ENCODE measurements around the gene PMAIP1. TPM values are rescaled to one million over a fixed set of nuclear protein-coding genes. Genes with fewer than 3 reads are reported as not detected.

The PMAIP1 gene
- total RNA-seq, 1 donor from 2014 or later = 69.9 TPM

- peaks cover 23% of the 10 kb centered on the region for H3K4me1 Mint-ChIP-seq
- intact Hi-C loops (cut with micrococcal nuclease) = no loop called here
- no peaks in the 10 kb centered on the region for H3K27me3 Mint-ChIP-seq
- H3K4me3 Mint-ChIP-seq = no peak overlapping the region
- no peak overlapping the region for H3K27ac Mint-ChIP-seq
- H3K9me3 Mint-ChIP-seq = no peaks in the 10 kb centered on the region
- POLR2A ChIA-PET = interaction anchor here (1.0 to 2.8 kb wide), 2 partner anchors 22 to 39 kb away, joined by 4 to 20 read pairs; partner anchors contain the start of gene PMAIP1
- DNase-seq = no peak
- CTCF ChIA-PET = no interaction called here
- no peak for TF ChIP-seq CTCF (IDR thresholded peaks at IDR 0.05)
- ATAC-seq (ENCODE audit: low read depth) = no peak
- H3K36me3 Mint-ChIP-seq (ENCODE audit: low read depth) = no peaks in the 10 kb centered on the region
Measured at GRCh38 chr18:59861009-59861408, 38.8 kb upstream of the PMAIP1 start.

- Mint-ChIP-seq H3K4me3 (no peak overlapping the region), H3K4me1 (peaks cover 23% of the 10 kb centered on the region), H3K36me3 (ENCODE audit: low read depth) (no peaks in the 10 kb centered on the region), H3K9me3 (no peaks in the 10 kb centered on the region), H3K27ac (no peak overlapping the region), H3K27me3 (no peaks in the 10 kb centered on the region)
- no peak for TF ChIP-seq CTCF (IDR thresholded peaks at IDR 0.05)
- no peak for DNase-seq
- ChIA-PET POLR2A (interaction anchor here (0.6 to 2.8 kb wide), 3 partner anchors 9 to 38 kb away, joined by 3 to 20 read pairs (median 7); partner anchors contain the start of gene PMAIP1), CTCF (no interaction called here)
- ATAC-seq (ENCODE audit: low read depth) = peak; percentile 82
- intact Hi-C loops (cut with micrococcal nuclease) = loop anchor here (2.0 kb wide), 1 partner anchor 15 kb away; no protein-coding TSS in a partner anchor
Measured at GRCh38 chr18:59861963-59862819, 37.6 kb upstream of the PMAIP1 start.

GRCh38 chr18:59865241-59865986 is 34.4 kb upstream of the PMAIP1 start:
- CTCF ChIA-PET = no interaction called here
- H3K27ac Mint-ChIP-seq = no peak overlapping the region

GRCh38 chr18:59866551-59867269 is 33.1 kb upstream of the PMAIP1 start:
- no peak overlapping the region for H3K27ac Mint-ChIP-seq
- intact Hi-C loops (cut with micrococcal nuclease) = no loop called here
- no peaks in the 10 kb centered on the region for H3K36me3 Mint-ChIP-seq (ENCODE audit: low read depth)
- ChIA-PET POLR2A (no interaction called here), CTCF (no interaction called here)
- H3K4me1 Mint-ChIP-seq = peaks cover 13% of the 10 kb centered on the region
- no peak for TF ChIP-seq CTCF (IDR thresholded peaks at IDR 0.05)
- no peak overlapping the region for H3K4me3 Mint-ChIP-seq
- no peak for ATAC-seq (ENCODE audit: low read depth)
- H3K27me3 Mint-ChIP-seq = no peaks in the 10 kb centered on the region
- no peaks in the 10 kb centered on the region for H3K9me3 Mint-ChIP-seq
- DNase-seq = no peak

More at GRCh38 chr18:59865241-59865986, 34.4 kb upstream of the PMAIP1 start:
- no peaks in the 10 kb centered on the region for H3K9me3 Mint-ChIP-seq
- ATAC-seq (ENCODE audit: low read depth) (no peak), DNase-seq (no peak)
- intact Hi-C loops (cut with micrococcal nuclease) = no loop called here
- no peaks in the 10 kb centered on the region for H3K27me3 Mint-ChIP-seq
- H3K4me1 Mint-ChIP-seq = peaks cover 17% of the 10 kb centered on the region
- no peak for TF ChIP-seq CTCF (IDR thresholded peaks at IDR 0.05)
- H3K4me3 Mint-ChIP-seq = no peak overlapping the region
- POLR2A ChIA-PET = interaction anchor here (0.9 kb wide), 1 partner anchor 11 kb away, joined by 3 read pairs; no protein-coding TSS in a partner anchor
- H3K36me3 Mint-ChIP-seq (ENCODE audit: low read depth) = no peaks in the 10 kb centered on the region
